Mesendoderm (in vitro differentiated cells): ENCODE measurements around the gene NRF1.
"Not testable (repeated sequence)": the region's sequence is repeated elsewhere in the genome, so short reads cannot be mapped to it uniquely, and the experiment has no call there.

Source experiments
- DNase-seq: peaks from one replicate; pipeline ENCODE4 v3.0.0; 2013
- H2AK5ac ChIP-seq: 2 replicates; pipeline ENCODE4 v1.6.1; 2013; ENCODE audit warnings: low read length, inconsistent platforms
- H2BK120ac ChIP-seq: 2 replicates; pipeline ENCODE4 v1.6.1; 2013; ENCODE audit warnings: low read depth, mild to moderate bottlenecking, low read length, moderate library complexity, mixed read lengths
- H2BK15ac ChIP-seq: replicated peaks from 2 replicates; pipeline ENCODE4 v1.6.1; 2013; ENCODE audit warnings: low read depth, mild to moderate bottlenecking, moderate library complexity
- H2BK5ac ChIP-seq: 2 replicates; pipeline ENCODE4 v1.6.1; 2013; ENCODE audit warnings: low read length, inconsistent platforms
- H3K18ac ChIP-seq: 2 replicates; pipeline ENCODE4 v1.6.1; 2013; ENCODE audit warnings: mild to moderate bottlenecking, low read length, mixed read lengths
- H3K23ac ChIP-seq: one replicate; pipeline ENCODE4 v1.6.1; 2013; ENCODE audit warnings: low read length
- H3K27ac ChIP-seq: 2 replicates; pipeline ENCODE4 v1.5.1; 2013; ENCODE audit warnings: low read depth, mild to moderate bottlenecking, inconsistent platforms, low read length, moderate library complexity
- H3K27me3 ChIP-seq: 2 replicates; pipeline ENCODE4 v1.6.1; 2013; ENCODE audit warnings: low read length, control low read depth, mild to moderate bottlenecking, inconsistent platforms; ENCODE audit not compliant: insufficient read depth, poor library complexity
- H3K36me3 ChIP-seq: 2 replicates; pipeline ENCODE4 v1.6.1; 2013; ENCODE audit warnings: low read length, inconsistent platforms; ENCODE audit not compliant: control insufficient read depth, insufficient read depth
- H3K4ac ChIP-seq: one replicate; pipeline ENCODE4 v1.6.1; 2013; ENCODE audit warnings: low read depth, mild to moderate bottlenecking, low read length, moderate library complexity
- H3K4me1 ChIP-seq: 2 replicates; pipeline ENCODE4 v1.6.1; 2013; ENCODE audit warnings: low read depth, low read length, inconsistent platforms; ENCODE audit not compliant: control insufficient read depth
- H3K4me2 ChIP-seq: 2 replicates; pipeline ENCODE4 v1.6.1; 2013; ENCODE audit warnings: low read length
- H3K4me3 ChIP-seq: 2 replicates; pipeline ENCODE4 v1.5.1; 2013; ENCODE audit warnings: mild to moderate bottlenecking, low read length
- H3K56ac ChIP-seq: one replicate; pipeline ENCODE4 v1.6.1; 2013; ENCODE audit warnings: low read length
- H3K79me1 ChIP-seq: 2 replicates; pipeline ENCODE4 v1.6.1; 2013; ENCODE audit warnings: low read length, inconsistent platforms
- H3K79me2 ChIP-seq: 2 replicates; pipeline ENCODE4 v1.6.1; 2013; ENCODE audit warnings: mild to moderate bottlenecking, low read length; ENCODE audit not compliant: control insufficient read depth, insufficient read depth
- H3K9ac ChIP-seq: 2 replicates; pipeline ENCODE4 v1.6.1; 2013; ENCODE audit warnings: low read length, inconsistent platforms
- H4K5ac ChIP-seq: one replicate; pipeline ENCODE4 v1.6.1; 2013; ENCODE audit warnings: low read length
- H4K8ac ChIP-seq: one replicate; pipeline ENCODE4 v1.6.1; 2013; ENCODE audit warnings: low read depth, mild to moderate bottlenecking, control low read depth, low read length, moderate library complexity
- WGBS: extraction: QIAGEN DNeasy Blood & Tissue Kit; methylation state at CpG from one replicate; pipeline ENCODE4 v1.1.7; 2013; ENCODE audit warnings: low lambda C conversion rate, missing lambda C conversion rate; ENCODE audit not compliant: insufficient coverage; ENCODE audit errors: extremely low coverage; 5-methylcytosine and 5-hydroxymethylcytosine counted together

Gene NRF1

GRCh38 chr7:129599174-129599573 lies 12.3 kb upstream of the NRF1 start:
- H3K27ac ChIP-seq: no peak overlapping the region
- H3K56ac ChIP-seq: no peak overlapping the region
- no peak overlapping the region for H4K5ac ChIP-seq
- DNase-seq: no peak
- H2BK15ac ChIP-seq: no peak overlapping the region
- no peak overlapping the region for H3K4me3 ChIP-seq
- H3K23ac ChIP-seq: no peak overlapping the region
- H3K79me1 ChIP-seq: no peaks in the 10 kb centered on the region
- H3K9ac ChIP-seq: no peak overlapping the region
- no peaks in the 10 kb centered on the region for H3K36me3 ChIP-seq
- H3K4ac ChIP-seq: no peak overlapping the region
- no peak overlapping the region for H4K8ac ChIP-seq
- H3K4me2 ChIP-seq: no peak overlapping the region
- no peaks in the 10 kb centered on the region for H3K79me2 ChIP-seq
- no peak overlapping the region for H2AK5ac ChIP-seq
- no peaks in the 10 kb centered on the region for H3K4me1 ChIP-seq
- H3K27me3 ChIP-seq: no peaks in the 10 kb centered on the region
- WGBS: no CpG with 5 or more reads among the region's 5 CpGs
- no peak overlapping the region for H2BK120ac ChIP-seq
- H3K18ac ChIP-seq: no peak overlapping the region
- no peak overlapping the region for H2BK5ac ChIP-seq

- H3K18ac ChIP-seq, DNase-seq, H3K4me1 ChIP-seq, H2BK120ac ChIP-seq, H2AK5ac ChIP-seq, H3K4me3 ChIP-seq, H2BK15ac ChIP-seq, H3K79me2 ChIP-seq, H4K5ac ChIP-seq, H3K56ac ChIP-seq, H2BK5ac ChIP-seq, H3K9ac ChIP-seq, H3K4me2 ChIP-seq, H3K79me1 ChIP-seq, H3K27me3 ChIP-seq, H3K4ac ChIP-seq, H3K36me3 ChIP-seq, H3K27ac ChIP-seq, H3K23ac ChIP-seq, H4K8ac ChIP-seq: not testable (repeated sequence)
- WGBS: no CpG with 5 or more reads among the region's 5 CpGs
These were observed 7.9 kb upstream of the NRF1 start for GRCh38 chr7:129603594-129603993.

GRCh38 chr7:129604021-129604420 lies 7.5 kb upstream of the NRF1 start:
- H3K4ac ChIP-seq, H3K4me3 ChIP-seq, H2BK5ac ChIP-seq, H2BK120ac ChIP-seq, H4K5ac ChIP-seq, H3K18ac ChIP-seq, DNase-seq, H4K8ac ChIP-seq, H3K27ac ChIP-seq, H3K27me3 ChIP-seq, H2AK5ac ChIP-seq, H3K56ac ChIP-seq, H3K23ac ChIP-seq, H2BK15ac ChIP-seq, H3K36me3 ChIP-seq, H3K4me2 ChIP-seq, H3K79me2 ChIP-seq, H3K79me1 ChIP-seq, H3K9ac ChIP-seq, H3K4me1 ChIP-seq: not testable (repeated sequence)
- no CpG with 5 or more reads among the region's 3 CpGs for WGBS

GRCh38 chr7:129604713-129605437 lies 6.6 kb upstream of the NRF1 start:
- Histone ChIP-seq H2BK15ac (no peak overlapping the region), H2AK5ac (no peak overlapping the region), H3K23ac (no peak overlapping the region), H4K5ac (no peak overlapping the region), H3K27ac (no peak overlapping the region), H3K4ac (no peak overlapping the region), H3K56ac (no peak overlapping the region), H3K4me1 (no peaks in the 10 kb centered on the region), H2BK5ac (no peak overlapping the region), H3K79me2 (no peaks in the 10 kb centered on the region), H3K79me1 (no peaks in the 10 kb centered on the region), H3K4me3 (no peak overlapping the region), H2BK120ac (no peak overlapping the region), H3K9ac (no peak overlapping the region), H3K4me2 (no peak overlapping the region), H3K27me3 (no peaks in the 10 kb centered on the region), H3K18ac (no peak overlapping the region), H3K36me3 (no peaks in the 10 kb centered on the region), H4K8ac (no peak overlapping the region)
- WGBS: no CpG with 5 or more reads among the region's 8 CpGs
- DNase-seq: no peak

- H3K4me3 ChIP-seq: no peak overlapping the region
- H3K23ac ChIP-seq: no peak overlapping the region
- H2BK15ac ChIP-seq: no peak overlapping the region
- no peaks in the 10 kb centered on the region for H3K36me3 ChIP-seq
- no peak overlapping the region for H3K9ac ChIP-seq
- H3K27ac ChIP-seq: no peak overlapping the region
- H3K18ac ChIP-seq: no peak overlapping the region
- no peak overlapping the region for H3K4ac ChIP-seq
- no peak overlapping the region for H3K4me2 ChIP-seq
- no peaks in the 10 kb centered on the region for H3K79me2 ChIP-seq
- no peak overlapping the region for H2BK5ac ChIP-seq
- no CpG with 5 or more reads among the region's 6 CpGs for WGBS
- no peaks in the 10 kb centered on the region for H3K27me3 ChIP-seq
- H4K8ac ChIP-seq: no peak overlapping the region
- no peak for DNase-seq
- H3K56ac ChIP-seq: no peak overlapping the region
- H4K5ac ChIP-seq: no peak overlapping the region
- H3K4me1 ChIP-seq: no peaks in the 10 kb centered on the region
- H2AK5ac ChIP-seq: no peak overlapping the region
- H3K79me1 ChIP-seq: no peaks in the 10 kb centered on the region
- H2BK120ac ChIP-seq: no peak overlapping the region
These were observed 5.4 kb upstream of the NRF1 start for GRCh38 chr7:129605960-129606614.
